ENCODE data around the gene MLEC.

- no peak for TF ChIP-seq EZH2phosphoT487 (IDR thresholded peaks at IDR 0.05; ENCODE audit: borderline replicate concordance, low read depth, low read length)
- TF ChIP-seq, protein P1, sequence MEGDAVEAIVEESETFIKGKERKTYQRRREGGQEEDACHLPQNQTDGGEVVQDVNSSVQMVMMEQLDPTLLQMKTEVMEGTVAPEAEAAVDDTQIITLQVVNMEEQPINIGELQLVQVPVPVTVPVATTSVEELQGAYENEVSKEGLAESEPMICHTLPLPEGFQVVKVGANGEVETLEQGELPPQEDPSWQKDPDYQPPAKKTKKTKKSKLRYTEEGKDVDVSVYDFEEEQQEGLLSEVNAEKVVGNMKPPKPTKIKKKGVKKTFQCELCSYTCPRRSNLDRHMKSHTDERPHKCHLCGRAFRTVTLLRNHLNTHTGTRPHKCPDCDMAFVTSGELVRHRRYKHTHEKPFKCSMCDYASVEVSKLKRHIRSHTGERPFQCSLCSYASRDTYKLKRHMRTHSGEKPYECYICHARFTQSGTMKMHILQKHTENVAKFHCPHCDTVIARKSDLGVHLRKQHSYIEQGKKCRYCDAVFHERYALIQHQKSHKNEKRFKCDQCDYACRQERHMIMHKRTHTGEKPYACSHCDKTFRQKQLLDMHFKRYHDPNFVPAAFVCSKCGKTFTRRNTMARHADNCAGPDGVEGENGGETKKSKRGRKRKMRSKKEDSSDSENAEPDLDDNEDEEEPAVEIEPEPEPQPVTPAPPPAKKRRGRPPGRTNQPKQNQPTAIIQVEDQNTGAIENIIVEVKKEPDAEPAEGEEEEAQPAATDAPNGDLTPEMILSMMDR (conservative IDR thresholded peaks at IDR 0.05; ENCODE audit: low read length) = no peak
Observed at GRCh38 chr12:120698665-120699064, 11.7 kb downstream of the MLEC start.
